SK-MEL-5 (cell line): ENCODE results near the gene LATS2. TPM values are rescaled to one million over a fixed set of nuclear protein-coding genes. Genes with fewer than 3 reads are reported as not detected.
A peak's percentile ranks its signal among the peaks of the same experiment; 100 is the strongest.

Experiments
- DNase-seq: peaks from one replicate; pipeline ENCODE4 v3.0.0-alpha.2; 2016; ENCODE audit warnings: low read depth, low spot score
- in situ Hi-C: cut with HindIII; loops from 2 replicates; pipeline ENCODE4 v1.10.0; 2016; ENCODE audit warnings: low sequenced_read_pairs, high pct_unique_total_duplicates, low pct_unique_long_range_greater_than_20kb
- total RNA-seq: library from RNA; depleted of rRNA; stranded (reverse); fragments of >200 nt; shearing (Covaris generic); gene quantifications from 2 replicates; pipeline ENCODE4 v1.2.3, GENCODE V29; 2014

Gene LATS2
- total RNA-seq, 1 experiment from 2014 or later: 12.9 TPM

GRCh38 chr13:21010621-21011020, 50.8 kb downstream of the LATS2 start:
- DNase-seq: peak; percentile 44
- in situ Hi-C loops: no loop called here

GRCh38 chr13:21009036-21009435, 52.4 kb downstream of the LATS2 start:
- in situ Hi-C loops: no loop called here
- DNase-seq: peak; percentile 27

GRCh38 chr13:21008026-21008425, 53.4 kb downstream of the LATS2 start:
- no peak for DNase-seq
- in situ Hi-C loops: no loop called here

GRCh38 chr13:21006141-21007005, 55.0 kb downstream of the LATS2 start:
- in situ Hi-C loops: no loop called here
- no peak for DNase-seq

DNA sequence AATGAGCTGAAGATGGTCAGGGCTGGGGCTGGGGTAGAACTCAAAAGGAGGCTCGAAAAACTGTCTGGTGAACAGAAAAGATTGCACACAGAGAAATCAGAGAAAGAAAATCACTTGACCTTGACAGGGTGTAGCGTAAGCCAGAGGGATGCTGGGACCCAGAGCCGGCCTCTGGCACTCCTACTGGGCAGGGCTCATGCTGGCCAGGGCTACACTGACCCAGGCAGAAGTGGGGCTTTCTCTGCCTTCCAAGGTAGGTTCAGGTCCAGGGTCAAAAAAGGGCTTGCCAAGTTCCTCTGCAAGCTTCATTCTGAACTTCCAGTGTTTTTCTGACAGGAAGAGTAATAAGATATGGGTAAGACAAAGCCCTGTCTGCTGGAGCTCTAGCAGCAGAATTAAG, 56.2 kb downstream of the LATS2 start:
- DNase-seq: no peak
- in situ Hi-C loops: no loop called here

- DNase-seq: no peak
- in situ Hi-C loops: no loop called here
These were observed 59.9 kb downstream of the LATS2 start for GRCh38 chr13:21001471-21001870.

GRCh38 chr13:21000647-21001046, 60.7 kb downstream of the LATS2 start:
- no peak for DNase-seq

GRCh38 chr13:20998649-20999415, 62.6 kb downstream of the LATS2 start:
- no peak for DNase-seq
- in situ Hi-C loops: no loop called here

More at GRCh38 chr13:21000647-21001046, 60.7 kb downstream of the LATS2 start:
- in situ Hi-C loops: no loop called here

GRCh38 chr13:20997301-20998161, 63.9 kb downstream of the LATS2 start:
- in situ Hi-C loops: no loop called here
- DNase-seq: no peak

DNA sequence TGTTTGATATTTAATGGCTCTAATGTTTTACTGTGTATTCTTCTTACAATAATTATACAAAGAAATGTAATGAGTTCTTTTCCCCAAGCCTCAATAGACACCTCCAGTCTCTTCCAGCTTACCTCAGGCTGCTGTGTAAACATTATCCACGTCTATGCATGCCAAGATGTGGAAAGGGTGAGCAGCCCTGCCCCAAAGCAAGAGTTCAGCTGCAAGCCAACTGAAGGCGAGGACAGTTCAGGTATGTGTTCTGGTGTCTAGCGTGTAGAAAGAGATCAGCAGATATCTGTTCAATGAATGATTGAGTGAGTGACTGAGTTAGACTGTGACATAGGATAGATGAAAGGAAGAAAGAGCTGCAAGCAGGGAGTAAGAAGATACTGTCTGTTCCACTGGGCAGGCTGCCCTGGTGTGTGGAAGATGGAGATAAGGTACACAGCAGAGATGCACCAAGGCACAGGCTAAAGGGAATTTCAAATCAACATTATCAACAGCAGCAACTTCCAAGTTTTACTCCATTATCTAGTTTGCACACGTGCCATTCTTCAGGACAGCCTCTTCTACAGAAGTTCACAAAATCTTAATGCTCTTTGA, 66.0 kb downstream of the LATS2 start:
- in situ Hi-C loops: no loop called here
- DNase-seq: no peak

DNA sequence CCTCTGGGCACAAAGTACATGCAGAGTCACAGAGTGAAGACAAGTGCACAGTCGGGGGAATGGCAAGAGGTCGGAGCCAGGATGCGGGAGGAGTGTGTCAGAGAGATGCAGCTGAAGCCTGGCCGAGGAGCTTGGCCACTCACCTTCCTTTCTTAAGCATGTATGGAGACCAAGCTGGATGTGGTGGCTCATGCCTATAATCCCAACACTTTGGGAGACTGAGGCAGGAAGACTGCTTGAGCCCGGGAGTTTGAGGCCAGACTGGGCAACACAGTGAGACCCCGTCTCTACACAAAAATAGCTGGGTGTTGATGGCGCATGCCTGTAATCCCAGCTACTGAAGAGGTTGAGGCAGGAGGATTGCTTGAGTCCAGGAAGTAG, 67.0 kb downstream of the LATS2 start:
- in situ Hi-C loops: no loop called here

GRCh38 chr13:20993661-20994440, 67.5 kb downstream of the LATS2 start:
- in situ Hi-C loops: no loop called here
- no peak for DNase-seq

More for the DNA sequence above, 67.0 kb downstream of the LATS2 start:
- DNase-seq: no peak

DNA sequence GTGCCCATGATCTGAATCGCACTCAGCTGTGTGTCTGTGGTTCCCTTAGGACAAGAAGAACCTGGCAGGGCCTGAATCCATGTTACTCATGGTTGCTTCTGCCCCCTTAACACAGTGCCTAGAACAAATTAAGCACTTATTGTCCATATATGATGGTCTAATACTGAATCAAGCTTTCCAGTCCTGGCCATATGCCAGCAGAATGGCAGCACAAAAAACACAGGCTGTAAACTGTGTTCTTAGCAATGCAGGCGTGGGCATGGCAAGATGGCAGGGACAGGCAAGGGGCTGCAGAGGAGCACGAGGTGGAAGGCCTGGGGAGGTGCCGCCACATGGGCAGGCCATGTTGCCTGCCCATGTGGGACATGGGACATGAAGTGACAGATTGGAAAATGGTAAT, 68.2 kb downstream of the LATS2 start:
- in situ Hi-C loops: no loop called here
- DNase-seq: no peak

- in situ Hi-C loops: no loop called here
- no peak for DNase-seq
These were observed 69.5 kb downstream of the LATS2 start for GRCh38 chr13:20991741-20992520.

DNA sequence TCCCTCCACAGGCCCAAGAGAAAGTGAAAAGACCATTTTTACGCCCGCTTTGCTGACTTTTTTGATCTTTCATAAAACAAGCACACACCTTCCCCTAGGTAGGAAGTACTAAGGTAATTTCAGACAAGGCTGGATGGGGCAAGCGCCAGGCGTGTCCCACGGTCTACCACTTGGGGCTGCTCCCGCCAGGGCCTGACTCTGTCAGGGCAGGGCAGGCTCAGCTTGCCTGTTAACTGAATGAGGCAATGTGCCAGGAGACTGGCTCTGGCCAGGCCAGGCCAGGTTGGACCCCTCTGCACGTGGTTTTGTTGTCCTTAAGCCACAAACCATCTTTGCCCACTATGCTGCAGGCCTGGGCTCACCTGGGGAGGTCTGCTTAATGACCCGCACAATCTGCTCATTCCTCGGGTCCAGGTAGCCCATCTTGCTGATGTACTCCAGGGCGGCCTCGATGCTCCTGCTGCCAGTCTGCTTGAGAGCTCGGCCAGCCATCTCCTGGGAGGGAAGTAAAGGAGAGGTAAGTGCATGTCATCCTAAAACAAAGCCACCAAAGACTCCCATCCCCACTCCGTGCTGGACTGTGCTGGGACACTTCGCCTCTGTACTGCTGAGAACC, 70.4 kb downstream of the LATS2 start:
- in situ Hi-C loops: no loop called here
- no peak for DNase-seq
